ENCODE results near the gene CDH22.

Gene CDH22

DNA sequence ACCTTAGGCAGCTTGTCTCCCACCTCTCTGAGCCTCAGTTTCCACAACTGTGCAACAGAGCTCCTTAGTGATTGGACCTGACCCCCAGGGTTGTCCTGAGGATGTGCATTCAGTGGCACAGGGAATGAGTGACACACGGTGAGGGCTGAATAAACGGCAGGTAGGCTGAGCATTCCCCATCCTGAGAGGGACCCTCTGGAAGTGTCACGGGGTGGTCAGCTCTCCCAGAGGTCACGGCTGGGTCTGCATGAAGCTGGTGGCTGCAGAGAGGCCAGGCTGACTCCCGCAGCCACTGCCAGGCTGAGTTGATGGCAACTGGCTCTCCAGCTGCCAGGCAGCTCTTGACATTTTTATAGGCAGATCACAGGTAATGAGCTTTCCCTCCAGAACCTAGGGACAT, 147.6 kb downstream of the CDH22 start:
- DNase-seq: no peak

DNA sequence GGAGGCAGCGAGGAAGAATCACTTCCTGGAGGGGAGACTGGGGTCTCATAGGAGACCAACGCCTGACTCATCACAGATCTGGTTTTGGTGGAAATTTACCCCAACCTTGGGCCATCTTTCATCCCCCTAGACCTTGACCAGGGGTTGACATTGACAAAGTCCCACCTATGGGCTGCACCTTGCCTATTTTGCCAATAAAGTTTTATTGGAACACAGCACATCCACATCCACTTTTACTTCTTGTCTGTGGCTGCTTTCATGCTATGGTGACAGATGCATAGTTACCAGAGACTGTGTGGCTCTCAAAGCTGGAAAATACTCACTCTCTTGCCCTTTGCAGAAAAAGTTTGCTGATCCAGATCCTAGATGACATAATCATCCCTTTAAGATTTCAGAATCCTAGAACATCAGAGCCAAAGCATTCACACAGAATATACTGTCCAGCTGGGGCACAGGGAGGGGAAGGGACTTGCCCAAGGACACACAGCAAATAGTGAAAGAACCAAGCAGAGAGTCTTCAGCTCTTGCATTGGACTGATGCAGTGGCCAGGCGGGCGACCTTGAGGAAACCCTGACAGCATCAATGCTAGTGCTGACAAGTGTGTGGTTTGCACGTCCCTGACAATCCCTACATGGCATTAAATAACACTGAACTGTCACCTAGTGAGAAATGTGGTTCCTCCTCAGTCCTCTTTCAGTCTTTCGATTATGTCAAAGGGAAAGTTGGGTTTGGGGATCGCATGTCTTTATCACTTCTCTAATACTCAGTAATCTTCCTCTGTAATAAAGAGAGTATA, 149.0 kb downstream of the CDH22 start:
- no peak for DNase-seq

- DNase-seq: no peak
Observed at GRCh38 chr20:46158476-46158987, 149.8 kb downstream of the CDH22 start.

- no peak for DNase-seq
Observed at GRCh38 chr20:46157625-46158024, 150.7 kb downstream of the CDH22 start.

DNA sequence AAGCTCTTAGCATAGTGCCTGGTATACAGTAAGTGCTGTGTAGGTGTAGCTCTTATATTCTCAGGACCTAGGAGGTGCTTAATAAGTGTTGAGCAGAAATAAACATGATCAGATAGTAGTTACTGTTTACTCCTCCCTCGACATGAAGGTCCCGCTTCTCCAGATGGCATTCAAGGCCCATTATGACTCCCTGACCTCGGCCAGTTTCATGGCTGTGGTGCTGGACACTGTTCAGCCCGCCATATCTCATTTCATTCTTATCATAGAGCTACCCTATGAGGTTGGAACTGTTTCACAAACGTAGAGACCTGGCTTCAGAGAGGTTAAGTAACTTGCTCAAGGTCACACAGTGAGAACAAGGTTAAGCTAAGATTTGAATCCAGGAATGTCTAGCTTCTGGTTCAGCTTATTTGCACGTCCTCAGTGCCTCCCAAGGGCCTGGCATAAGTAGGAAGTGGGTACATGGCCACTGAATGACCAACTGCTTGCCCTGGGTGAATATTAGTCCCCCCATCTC, 151.2 kb downstream of the CDH22 start:
- DNase-seq: no peak

DNA sequence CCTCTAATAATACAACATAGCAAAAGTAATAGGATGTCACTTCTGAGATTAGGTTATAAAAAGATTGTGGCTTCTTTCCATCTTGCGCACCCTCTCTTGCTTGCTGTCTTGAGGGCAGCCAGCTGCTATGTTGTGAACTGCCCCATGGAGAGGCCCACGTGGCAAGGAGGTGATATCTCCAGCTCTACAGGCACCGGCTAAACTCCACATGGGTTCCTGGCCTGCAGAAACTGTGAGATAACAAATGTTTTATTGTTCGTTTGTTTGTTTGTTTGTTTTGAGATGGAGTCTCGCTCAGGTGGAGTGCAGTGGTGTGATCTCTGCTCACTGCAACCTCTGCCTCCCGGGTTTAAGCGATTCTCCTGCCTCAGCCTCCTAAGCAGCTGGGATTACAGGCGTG, 152.2 kb downstream of the CDH22 start:
- DNase-seq: no peak

- DNase-seq: no peak
Observed at GRCh38 chr20:46154796-46155195, 153.5 kb downstream of the CDH22 start.

GRCh38 chr20:46154305-46154704, 154.0 kb downstream of the CDH22 start:
- no peak for DNase-seq

GRCh38 chr20:46152824-46153586, 155.3 kb downstream of the CDH22 start:
- no peak for DNase-seq

GRCh38 chr20:46151936-46152335, 156.4 kb downstream of the CDH22 start:
- DNase-seq: no peak

GRCh38 chr20:46150943-46151342, 157.4 kb downstream of the CDH22 start:
- DNase-seq: no peak

DNA sequence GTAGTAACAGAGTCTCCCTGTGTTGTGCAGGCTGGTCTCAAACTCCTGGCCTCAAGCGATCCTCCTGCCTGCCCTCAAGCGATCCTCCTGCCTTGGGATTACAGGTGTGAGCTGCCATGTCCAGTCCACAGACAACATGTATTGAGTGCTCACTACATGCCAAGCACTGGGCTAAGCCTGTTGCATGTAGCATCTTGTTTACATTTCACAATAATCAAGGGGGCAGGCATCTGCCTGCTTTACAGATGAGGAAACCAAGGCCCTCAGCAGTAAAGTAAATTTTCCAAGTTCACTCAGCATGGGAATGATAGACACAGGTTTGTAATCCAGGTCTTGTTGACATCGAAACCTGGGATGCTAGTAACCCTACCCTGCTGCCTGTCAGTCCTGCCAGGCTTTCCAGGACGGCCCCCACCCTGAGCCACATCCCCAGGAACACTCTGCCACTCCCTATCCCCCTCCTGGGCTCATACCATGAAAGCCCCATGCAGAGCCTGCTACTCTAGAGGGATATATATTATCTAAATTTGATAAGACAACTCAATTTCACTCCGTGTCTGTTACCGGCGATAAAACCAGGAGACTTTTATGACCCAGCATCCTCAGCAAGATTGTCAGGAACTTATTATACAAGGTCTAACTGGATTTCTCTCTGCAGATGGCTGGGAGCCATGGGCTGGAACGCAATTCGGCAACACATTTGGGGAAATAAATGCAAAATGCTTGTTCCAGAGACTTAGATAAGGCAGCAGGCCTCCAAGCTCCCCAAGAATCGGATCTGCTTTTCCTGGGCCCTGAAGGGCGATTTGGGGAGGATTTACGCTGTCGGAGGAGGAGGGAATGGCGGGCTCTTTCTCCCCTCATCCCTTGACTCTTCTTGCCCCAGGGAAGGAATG, 159.7 kb downstream of the CDH22 start:
- no peak for DNase-seq

GRCh38 chr20:46145713-46146112, 162.6 kb downstream of the CDH22 start:
- DNase-seq: no peak

DNA sequence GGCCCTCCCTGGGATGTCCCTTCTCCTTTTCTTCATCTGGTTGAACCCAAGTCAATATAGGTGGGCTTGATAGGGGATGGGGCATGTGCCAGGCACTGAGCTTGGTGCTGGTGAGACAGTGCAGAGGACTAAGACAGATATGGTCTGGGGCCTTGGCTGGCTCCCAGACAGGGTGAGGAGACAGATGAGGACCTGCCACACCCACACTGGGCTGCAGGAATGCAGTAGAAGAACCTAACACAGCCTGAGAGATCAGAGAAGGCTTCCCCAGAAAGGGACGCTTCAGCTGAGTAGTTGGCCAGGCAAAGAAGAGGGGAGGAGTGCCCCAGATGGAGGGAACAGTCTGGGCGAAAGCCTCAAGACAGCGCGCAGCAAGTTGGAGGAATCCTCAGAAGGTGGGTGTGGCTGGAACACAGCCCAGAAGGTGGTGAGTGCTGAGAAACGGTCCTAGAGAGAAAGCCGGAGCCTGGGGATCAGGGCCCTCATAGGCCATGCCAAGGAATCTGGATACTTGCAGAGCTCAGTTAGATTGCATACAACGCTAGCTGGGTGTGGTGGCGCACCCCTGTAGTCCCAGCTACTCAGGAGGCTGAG, 163.8 kb downstream of the CDH22 start:
- DNase-seq: no peak

- no peak for DNase-seq
Observed at GRCh38 chr20:46142124-46142523, 166.2 kb downstream of the CDH22 start.

GRCh38 chr20:46139908-46140482, 168.3 kb downstream of the CDH22 start:
- DNase-seq: no peak

- no peak for DNase-seq
Observed at GRCh38 chr20:46139266-46139889, 168.9 kb downstream of the CDH22 start.

DNA sequence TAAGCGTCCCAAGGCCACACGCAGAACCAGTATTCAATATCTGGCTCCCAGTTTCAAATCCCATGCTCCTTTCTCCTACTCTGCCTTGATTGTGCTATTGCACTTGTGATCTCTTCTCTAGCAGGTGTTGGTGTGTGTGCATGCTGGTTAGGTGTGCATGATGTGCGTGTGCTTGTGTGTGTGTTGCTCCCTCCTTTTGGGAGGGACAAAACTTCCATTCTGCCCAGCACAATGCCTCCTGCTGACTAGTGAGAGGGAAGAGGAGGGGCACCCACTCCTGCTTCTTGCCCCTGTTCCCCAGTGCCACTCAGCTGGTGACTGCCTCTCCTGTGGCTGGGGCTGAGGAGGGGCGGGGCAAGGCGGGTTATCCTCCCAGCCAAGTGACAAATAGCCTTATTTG, 170.5 kb downstream of the CDH22 start:
- DNase-seq: no peak

DNA sequence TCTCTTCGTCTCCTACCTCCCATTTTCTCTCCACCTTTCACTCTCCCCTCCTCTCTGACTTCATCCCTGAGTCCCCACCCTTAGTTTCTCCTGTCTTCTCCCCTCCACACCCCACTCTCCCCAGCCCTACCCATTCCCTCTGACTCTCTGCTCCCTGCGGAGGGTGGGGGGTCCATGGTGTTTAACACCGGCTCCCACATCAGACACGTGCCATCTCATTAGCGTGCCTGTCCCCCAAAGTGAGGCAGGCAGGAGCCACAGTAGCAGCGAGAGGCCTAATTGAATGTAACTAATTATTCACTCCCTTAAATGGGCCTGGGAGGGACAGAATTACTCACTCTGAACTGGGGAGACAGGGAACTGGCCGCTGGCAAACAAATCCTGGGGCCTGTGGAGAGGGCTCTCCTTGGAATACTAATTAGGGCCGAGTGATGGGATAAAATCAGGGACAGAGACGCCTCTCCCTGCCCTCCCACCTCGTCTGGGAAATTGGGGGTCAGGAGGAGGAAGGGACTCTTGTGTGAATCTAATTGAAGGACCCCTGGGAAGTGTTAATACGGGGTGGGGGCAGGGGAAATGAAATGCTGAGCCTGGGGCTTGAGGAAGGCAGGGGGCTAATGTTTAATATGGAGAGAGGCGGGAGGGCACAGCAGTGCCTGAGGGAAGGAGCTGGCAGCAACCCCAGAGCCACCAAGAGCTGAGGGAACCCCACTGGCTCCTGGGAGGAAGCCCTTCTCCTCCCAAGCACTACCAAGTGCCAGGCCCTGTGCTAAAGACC, 172.3 kb downstream of the CDH22 start:
- DNase-seq: no peak

DNA sequence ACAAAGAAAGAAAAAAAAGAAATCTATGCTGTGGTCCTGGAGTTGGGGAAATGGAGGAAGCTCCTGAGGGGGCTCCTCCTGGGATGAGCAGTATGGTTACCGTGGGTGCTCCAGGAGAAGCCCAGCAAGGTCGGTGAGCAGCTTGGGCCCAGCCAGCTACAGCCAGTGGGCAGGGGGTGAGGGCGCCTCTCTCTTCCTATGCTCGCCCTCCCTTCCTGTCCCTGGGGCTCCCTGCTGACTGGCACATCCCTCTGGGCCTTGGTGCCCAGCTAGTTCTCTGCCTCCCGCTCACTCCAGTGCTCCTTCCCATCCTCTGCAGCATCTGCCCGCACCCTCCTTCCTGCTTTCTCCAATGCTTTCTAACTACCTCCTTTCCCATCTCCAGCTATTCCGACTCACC, 173.6 kb downstream of the CDH22 start:
- no peak for DNase-seq

Measured in stimulated activated naive CD4-positive, alpha-beta T cell (primary cell).